ENCODE data around the gene NINJ1. TPM values are rescaled to one million over a fixed set of nuclear protein-coding genes. Genes with fewer than 3 reads are reported as not detected.

Gene NINJ1
- total RNA-seq, 1 experiment from 2014 or later, result 41.3 TPM

- TF ChIP-seq FOXJ3 (CRISPR knock-in tag; IDR thresholded peaks at IDR 0.05; ENCODE audit: borderline replicate concordance) (no peak), ZNF416 (CRISPR knock-in tag; IDR thresholded peaks at IDR 0.05) (no peak), CTCF (IDR thresholded peaks at IDR 0.05) (no peak), ZNF232 (CRISPR knock-in tag; IDR thresholded peaks at IDR 0.05) (no peak), FOXK1 (CRISPR knock-in tag; IDR thresholded peaks at IDR 0.05) (no peak), AFF4 (CRISPR knock-in tag; IDR thresholded peaks at IDR 0.05; ENCODE audit: borderline replicate concordance) (no peak), ZNF532 (CRISPR knock-in tag; IDR thresholded peaks at IDR 0.05; ENCODE audit: borderline replicate concordance) (no peak), CREB1 (CRISPR knock-in tag; IDR thresholded peaks at IDR 0.05) (no peak), FOXP1 (CRISPR knock-in tag; IDR thresholded peaks at IDR 0.05; ENCODE audit: borderline replicate concordance) (no peak), CDX4 (CRISPR knock-in tag; IDR thresholded peaks at IDR 0.05; ENCODE audit: borderline replicate concordance) (no peak), NR3C1 (CRISPR knock-in tag; conservative IDR thresholded peaks at IDR 0.05; ENCODE audit: low read depth) (no peak), MAX (CRISPR knock-in tag; IDR thresholded peaks at IDR 0.05) (no peak)
- POLR2A ChIA-PET, result no interaction called here
- Mint-ChIP-seq H3K27me3 (ENCODE audit: low read depth) (no peaks in the 10 kb centered on the region), H3K36me3 (0 out of 2 replicates have a peak, but pooled peaks cover 2% of the 10 kb centered on the region), H3K27ac (no peak overlapping the region), H3K4me1 (peaks cover 23% of the 10 kb centered on the region), H3K4me3 (peak overlapping the region; percentile 78), H3K9me3 (peaks cover 5% of the 10 kb centered on the region; the same call in 1 of the 2 replicates)
- DNase-seq (ENCODE audit: low spot score) (no peak), ATAC-seq (no peak)
- CTCF ChIA-PET, result interaction anchor here (1.4 to 1.5 kb wide), 2 partner anchors 10 to 93 kb away, joined by 3 to 7 read pairs; no protein-coding TSS in a partner anchor
These were observed 37.2 kb downstream of the NINJ1 start for GRCh38 chr9:93096811-93097382.
